Naive thymus-derived CD8-positive, alpha-beta T cell (primary cell): ENCODE results near the gene C10orf71. TPM values are rescaled to one million over a fixed set of nuclear protein-coding genes. Genes with fewer than 3 reads are reported as not detected.

Experiments
- ATAC-seq, 2 donors: fragments of 150-1000 bp; cut with Tn5 transposase in 1 of 2; sonication (Bioruptor Pico), chemical (Tn5 transposase) in 1 of 2; 1 replicate in 1 of 2; 2 replicates in 1 of 2; pipeline ENCODE4 v1.10.0; 2021; ENCODE audit warnings: mild to moderate bottlenecking in 2 of 2, moderate library complexity in 2 of 2
- POLR2A ChIA-PET: fragments of 350-600 bp; sonication (Branson Sonifier 250); formaldehyde crosslinking; loops from one replicate; lab custom pipeline; 2021; ENCODE audit warnings: antibody characterized with exemption; lab: Charles Lee
- DNase-seq, 10 donors: peaks; one replicate each; pipeline versions ENCODE4 v3.0.0 to v3.0.0-alpha.2; 2020 to 2022
- H3K27ac Mint-ChIP-seq, 10 donors: one replicate each; pipeline ENCODE4 v1.8.0; 2020 to 2022; ENCODE audit warnings: mild to moderate bottlenecking in 10 of 10, mixed read lengths in 10 of 10, moderate library complexity in 4 of 10, inconsistent platforms in 1 of 10
- H3K27me3 Mint-ChIP-seq, 5 donors: one replicate each; pipeline ENCODE4 v1.8.0; 2021 to 2022; ENCODE audit warnings: mixed read lengths in 5 of 5
- H3K36me3 Mint-ChIP-seq, 3 donors: one replicate each; pipeline ENCODE4 v1.8.0; 2020 to 2022; ENCODE audit warnings: mixed read lengths in 3 of 3, mild to moderate bottlenecking in 2 of 3, inconsistent platforms in 1 of 3
- H3K4me1 Mint-ChIP-seq, 4 donors: one replicate each; pipeline ENCODE4 v1.8.0; 2021 to 2022; ENCODE audit warnings: mixed read lengths in 4 of 4
- H3K4me3 Mint-ChIP-seq, 10 donors: one replicate each; pipeline ENCODE4 v1.8.0; 2020 to 2022; ENCODE audit warnings: mild to moderate bottlenecking in 10 of 10, mixed read lengths in 10 of 10, moderate library complexity in 6 of 10, inconsistent platforms in 1 of 10
- H3K9me3 Mint-ChIP-seq, 9 donors: one replicate each; pipeline ENCODE4 v1.8.0; 2020 to 2022; ENCODE audit warnings: mixed read lengths in 9 of 9, mild to moderate bottlenecking in 3 of 9, inconsistent platforms in 1 of 9, moderate library complexity in 1 of 9
- polyA plus RNA-seq, 3 donors: library from polyadenylated mRNA; unstranded; fragments of 300-500 nt; fragmentation: Illumina TruSeq; gene quantifications; one replicate each; pipeline ENCODE4 v1.2.3, GENCODE V29; 2021
- total RNA-seq, 8 experiments: library from RNA in 2 of 8; stranded (reverse) in 2 of 8; gene quantifications; one replicate each; pipeline ENCODE4 v1.2.3 and lab custom pipeline; 2021 to 2026

Gene C10orf71
- total and polyA plus RNA-seq, 5 experiments from 2014 or later = not detected

DNA sequence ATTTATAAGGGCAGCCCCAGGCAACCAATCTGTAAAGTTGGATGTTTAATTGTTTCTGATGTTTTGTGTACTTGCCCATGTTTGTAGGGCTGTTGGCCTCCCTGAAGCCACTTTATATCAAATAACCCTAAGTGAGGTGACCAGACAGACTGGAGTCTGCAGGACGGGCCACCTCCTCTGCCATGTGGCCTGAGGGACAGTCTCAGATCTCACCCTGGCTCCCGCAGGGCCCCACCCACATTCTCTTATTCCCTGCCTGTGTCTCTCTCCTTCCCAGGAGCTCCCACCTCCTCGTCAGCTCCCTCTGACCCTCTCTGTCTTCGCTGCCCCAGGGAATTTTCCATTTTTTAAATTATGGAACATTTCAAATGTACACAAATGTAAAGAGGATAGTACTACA, 9.5 kb upstream of the C10orf71 start:
- H3K4me3 Mint-ChIP-seq = no peak overlapping the region
- peaks cover 0 to 3% (median 1%) of the 10 kb centered on the region in 4 donors for H3K4me1 Mint-ChIP-seq
- H3K27me3 Mint-ChIP-seq = peaks cover 0 to 4% (median 3%) of the 10 kb centered on the region in 5 donors
- H3K27ac Mint-ChIP-seq = no peak overlapping the region
- DNase-seq = no peak
- H3K36me3 Mint-ChIP-seq = no peaks in the 10 kb centered on the region
- ATAC-seq = no peak
- H3K9me3 Mint-ChIP-seq = no peaks in the 10 kb centered on the region
- POLR2A ChIA-PET = no interaction called here

DNA sequence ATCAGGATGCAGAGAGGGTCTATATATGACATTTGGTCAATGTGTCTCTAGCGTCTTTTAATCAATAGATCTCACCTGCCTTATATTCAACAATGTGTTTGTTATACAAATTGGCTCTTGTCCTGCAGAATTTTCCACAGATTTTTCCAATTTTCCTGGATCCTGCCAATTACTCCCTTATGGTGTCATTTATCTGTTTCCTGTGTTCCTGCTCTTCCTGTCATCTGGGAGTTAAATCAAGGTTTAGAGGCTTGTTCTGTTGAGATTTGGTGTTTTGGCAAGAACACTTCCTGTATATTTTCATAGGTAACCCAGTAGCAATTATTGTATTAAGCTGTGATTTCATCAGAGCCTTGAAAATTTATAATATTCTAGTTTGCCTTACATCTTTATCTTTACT, 8.8 kb upstream of the C10orf71 start:
- POLR2A ChIA-PET = no interaction called here
- ATAC-seq (no peak), DNase-seq (no peak)
- no peak overlapping the region for H3K27ac Mint-ChIP-seq
- H3K4me1 Mint-ChIP-seq = peaks cover 0 to 2% (median 0%) of the 10 kb centered on the region in 4 donors
- no peaks in the 10 kb centered on the region for H3K36me3 Mint-ChIP-seq
- no peaks in the 10 kb centered on the region for H3K9me3 Mint-ChIP-seq
- H3K27me3 Mint-ChIP-seq = peaks cover 0 to 4% (median 3%) of the 10 kb centered on the region in 5 donors
- H3K4me3 Mint-ChIP-seq = no peak overlapping the region

DNA sequence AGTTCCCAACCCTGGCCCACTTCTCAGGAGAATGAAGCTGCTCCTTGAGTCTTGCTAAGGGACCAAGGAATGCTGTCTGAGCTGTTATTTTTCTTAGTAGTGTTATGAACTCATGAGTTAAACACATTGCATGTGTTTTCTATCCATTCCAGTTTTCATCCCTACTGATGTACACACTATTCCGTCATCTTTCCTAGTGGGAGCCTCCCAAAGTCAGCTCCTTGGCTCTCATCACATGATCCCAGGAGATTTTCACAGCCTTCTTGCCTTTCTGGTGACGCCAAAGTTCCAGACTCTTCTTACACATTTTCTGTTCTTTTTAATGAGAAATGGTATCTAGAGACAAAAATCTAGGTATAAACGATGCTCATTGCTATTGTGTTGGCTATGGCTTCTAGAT, 8.4 kb upstream of the C10orf71 start:
- no peaks in the 10 kb centered on the region for H3K36me3 Mint-ChIP-seq
- POLR2A ChIA-PET = no interaction called here
- no peak overlapping the region for H3K27ac Mint-ChIP-seq

DNA sequence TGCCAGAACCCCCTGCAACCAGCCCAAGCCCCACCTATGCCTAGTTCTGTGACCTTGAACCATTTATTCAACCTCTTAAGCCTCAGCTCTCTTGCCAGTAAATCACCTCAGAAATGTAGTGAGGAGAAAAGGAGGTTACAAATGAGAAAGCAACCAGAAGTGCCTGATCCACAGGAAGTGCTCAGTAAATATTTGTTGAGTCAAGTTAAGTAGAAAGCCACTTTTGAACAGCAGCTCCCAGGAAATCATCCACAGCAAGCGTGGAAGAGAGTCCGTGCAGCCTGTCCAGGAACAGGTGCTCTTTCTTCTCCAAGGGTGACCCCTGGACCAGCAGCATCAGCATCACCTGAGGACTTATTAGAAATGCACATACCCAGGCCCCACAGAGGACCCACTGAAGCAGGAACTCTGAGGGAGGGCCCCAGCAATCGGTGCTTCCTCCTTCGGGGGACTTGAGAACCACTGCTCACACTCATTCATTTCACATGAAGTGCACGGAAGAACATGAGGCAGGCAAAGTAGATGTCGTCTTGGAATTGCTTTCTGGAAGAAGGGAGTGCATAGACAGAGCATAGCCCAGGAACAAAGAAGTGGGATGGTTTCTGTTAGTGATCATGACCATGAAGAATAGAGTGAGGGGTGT, 6.3 kb upstream of the C10orf71 start:
- ATAC-seq = no peak
- no peaks in the 10 kb centered on the region for H3K9me3 Mint-ChIP-seq
- no peaks in the 10 kb centered on the region for H3K36me3 Mint-ChIP-seq
- no peak for DNase-seq
- peaks cover 0 to 4% (median 3%) of the 10 kb centered on the region in 5 donors for H3K27me3 Mint-ChIP-seq
- H3K27ac Mint-ChIP-seq = no peak overlapping the region
- peaks cover 0 to 3% (median 0%) of the 10 kb centered on the region in 4 donors for H3K4me1 Mint-ChIP-seq
- POLR2A ChIA-PET = no interaction called here
- no peak overlapping the region for H3K4me3 Mint-ChIP-seq

More for the DNA sequence above, 8.4 kb upstream of the C10orf71 start:
- ATAC-seq (no peak), DNase-seq (no peak)
- no peak overlapping the region for H3K4me3 Mint-ChIP-seq
- peaks cover 0 to 4% (median 3%) of the 10 kb centered on the region in 5 donors for H3K27me3 Mint-ChIP-seq
- H3K4me1 Mint-ChIP-seq = peaks cover 0 to 3% (median 0%) of the 10 kb centered on the region in 4 donors
- no peaks in the 10 kb centered on the region for H3K9me3 Mint-ChIP-seq

- no peak for DNase-seq
- POLR2A ChIA-PET = no interaction called here
- Mint-ChIP-seq H3K36me3 (no peaks in the 10 kb centered on the region), H3K27ac (no peak overlapping the region), H3K27me3 (peaks cover 0 to 4% (median 3%) of the 10 kb centered on the region in 5 donors), H3K4me3 (no peak overlapping the region), H3K4me1 (peaks cover 0 to 3% (median 1%) of the 10 kb centered on the region in 4 donors), H3K9me3 (no peaks in the 10 kb centered on the region)
- ATAC-seq = no peak
These were observed 5.8 kb upstream of the C10orf71 start for GRCh38 chr10:49293208-49293603.

DNA sequence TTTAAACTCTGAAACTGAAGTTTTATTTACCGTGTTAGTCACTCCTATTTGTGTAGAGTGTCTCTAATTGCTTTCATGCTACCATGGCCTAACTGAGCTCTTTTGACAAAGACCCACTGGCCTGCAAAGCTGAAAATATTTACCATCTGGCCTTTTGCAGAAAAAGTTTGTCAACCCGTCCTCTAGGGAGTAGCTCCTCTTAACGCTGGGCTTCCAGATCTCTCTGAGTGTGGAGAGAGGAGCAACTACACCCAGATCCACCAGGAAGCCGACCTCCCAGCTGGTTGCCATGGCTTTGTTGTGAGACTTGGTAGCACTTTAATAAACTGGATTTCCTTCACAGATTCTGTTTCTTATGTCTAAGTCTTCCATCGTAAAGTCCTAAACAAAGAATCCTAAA, 4.2 kb upstream of the C10orf71 start:
- POLR2A ChIA-PET = no interaction called here
- no peak for DNase-seq
- no peak overlapping the region for H3K27ac Mint-ChIP-seq
- H3K27me3 Mint-ChIP-seq = peaks cover 0 to 4% (median 3%) of the 10 kb centered on the region in 5 donors
- H3K4me1 Mint-ChIP-seq = peaks cover 0 to 11% (median 1%) of the 10 kb centered on the region in 4 donors
- H3K36me3 Mint-ChIP-seq = no peaks in the 10 kb centered on the region
- no peaks in the 10 kb centered on the region for H3K9me3 Mint-ChIP-seq
- ATAC-seq = no peak
- no peak overlapping the region for H3K4me3 Mint-ChIP-seq

DNA sequence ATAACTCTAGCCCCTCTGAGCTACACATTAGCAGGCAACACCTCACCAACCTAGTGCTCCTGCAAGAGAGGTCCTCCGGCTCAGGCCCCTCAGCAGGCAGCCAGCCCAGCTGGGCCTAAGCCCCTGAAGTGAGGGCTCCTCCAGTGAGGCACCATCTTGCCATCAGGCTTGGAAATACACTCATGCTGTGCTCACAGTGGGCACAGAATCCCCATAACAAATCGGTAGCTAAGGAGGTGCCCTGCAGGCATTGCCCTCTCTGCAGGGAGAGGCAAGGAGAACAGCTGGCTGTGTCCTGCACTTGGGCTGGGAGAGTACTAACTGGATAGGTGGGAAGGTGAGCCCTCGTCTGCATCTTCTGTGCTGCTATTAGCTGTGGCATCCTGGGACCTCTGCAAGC, 3.7 kb upstream of the C10orf71 start:
- Mint-ChIP-seq H3K36me3 (no peaks in the 10 kb centered on the region), H3K27ac (no peak overlapping the region)

DNA sequence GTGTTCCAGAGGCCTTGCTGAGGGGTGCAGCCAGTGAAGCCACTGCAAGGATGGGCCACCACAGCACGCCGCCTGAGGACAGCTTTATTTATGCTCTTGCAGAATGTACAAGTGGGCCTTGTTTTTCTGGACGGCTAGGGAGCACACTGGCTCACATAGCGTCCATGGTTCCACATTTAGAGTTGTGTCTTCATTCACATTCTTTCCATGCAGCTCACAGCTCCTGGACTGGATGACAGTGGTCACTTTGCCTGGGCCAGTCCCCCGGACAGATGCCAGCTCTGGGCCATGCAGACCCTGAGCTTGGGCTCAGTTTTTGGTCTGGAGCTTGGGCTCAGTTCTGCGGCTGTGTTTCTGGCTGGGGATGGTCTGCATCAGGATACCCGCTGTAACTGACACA, 2.6 kb upstream of the C10orf71 start:
- Mint-ChIP-seq H3K4me1 (peaks cover 0 to 16% (median 1%) of the 10 kb centered on the region in 4 donors), H3K36me3 (no peaks in the 10 kb centered on the region), H3K4me3 (no peak overlapping the region), H3K27ac (no peak overlapping the region), H3K9me3 (no peaks in the 10 kb centered on the region), H3K27me3 (peaks cover 0 to 4% (median 3%) of the 10 kb centered on the region in 5 donors)
- no peak for DNase-seq
- ATAC-seq = no peak
- POLR2A ChIA-PET = no interaction called here

More for the DNA sequence above, 3.7 kb upstream of the C10orf71 start:
- no peak overlapping the region for H3K4me3 Mint-ChIP-seq
- ATAC-seq (no peak), DNase-seq (no peak)
- POLR2A ChIA-PET = interaction anchor here (0.6 kb wide), 1 partner anchor 30 kb away, joined by 3 read pairs; no protein-coding TSS in a partner anchor
- H3K9me3 Mint-ChIP-seq = no peaks in the 10 kb centered on the region
- H3K4me1 Mint-ChIP-seq = peaks cover 0 to 16% (median 1%) of the 10 kb centered on the region in 4 donors
- peaks cover 0 to 4% (median 3%) of the 10 kb centered on the region in 5 donors for H3K27me3 Mint-ChIP-seq

- H3K4me1 Mint-ChIP-seq = peaks cover 0 to 16% (median 1%) of the 10 kb centered on the region in 4 donors
- ATAC-seq (no peak), DNase-seq (no peak)
- no peaks in the 10 kb centered on the region for H3K9me3 Mint-ChIP-seq
- no peaks in the 10 kb centered on the region for H3K36me3 Mint-ChIP-seq
- POLR2A ChIA-PET = no interaction called here
- H3K27me3 Mint-ChIP-seq = peaks cover 0 to 3% (median 2%) of the 10 kb centered on the region in 5 donors
- H3K27ac Mint-ChIP-seq = no peak overlapping the region
- no peak overlapping the region for H3K4me3 Mint-ChIP-seq
These were observed 2.1 kb upstream of the C10orf71 start for GRCh38 chr10:49296836-49297235.

- H3K4me1 Mint-ChIP-seq = peaks cover 0 to 16% (median 1%) of the 10 kb centered on the region in 4 donors
- POLR2A ChIA-PET = no interaction called here
- H3K27me3 Mint-ChIP-seq = no peaks in the 10 kb centered on the region
- H3K27ac Mint-ChIP-seq = no peak overlapping the region
- ATAC-seq = no peak
- H3K9me3 Mint-ChIP-seq = no peaks in the 10 kb centered on the region
- no peaks in the 10 kb centered on the region for H3K36me3 Mint-ChIP-seq
- H3K4me3 Mint-ChIP-seq = no peak overlapping the region
- DNase-seq = no peak
These were observed 926 bp upstream of the C10orf71 start for GRCh38 chr10:49297818-49298670.

DNA sequence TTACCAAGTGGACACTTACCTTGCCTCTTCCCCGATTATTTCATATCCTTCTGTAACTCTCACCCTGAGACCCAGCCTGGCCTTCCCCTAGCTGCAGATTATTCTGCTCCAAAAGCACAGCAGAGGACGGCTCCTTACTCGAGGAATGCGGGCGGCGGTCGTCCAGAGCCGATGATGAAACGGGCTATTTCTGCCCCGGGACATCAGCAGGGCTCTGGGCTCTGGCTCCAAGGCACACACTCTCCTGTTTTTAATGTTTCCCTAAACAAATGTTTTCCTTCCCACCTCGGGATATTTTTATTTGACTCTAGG, 343 bp upstream of the C10orf71 start:
- Mint-ChIP-seq H3K36me3 (no peaks in the 10 kb centered on the region), H3K27me3 (no peaks in the 10 kb centered on the region), H3K4me1 (peaks cover 0 to 16% (median 1%) of the 10 kb centered on the region in 4 donors), H3K4me3 (no peak overlapping the region), H3K9me3 (no peaks in the 10 kb centered on the region), H3K27ac (no peak overlapping the region)
- no peak for ATAC-seq
- POLR2A ChIA-PET = no interaction called here
- no peak for DNase-seq

DNA sequence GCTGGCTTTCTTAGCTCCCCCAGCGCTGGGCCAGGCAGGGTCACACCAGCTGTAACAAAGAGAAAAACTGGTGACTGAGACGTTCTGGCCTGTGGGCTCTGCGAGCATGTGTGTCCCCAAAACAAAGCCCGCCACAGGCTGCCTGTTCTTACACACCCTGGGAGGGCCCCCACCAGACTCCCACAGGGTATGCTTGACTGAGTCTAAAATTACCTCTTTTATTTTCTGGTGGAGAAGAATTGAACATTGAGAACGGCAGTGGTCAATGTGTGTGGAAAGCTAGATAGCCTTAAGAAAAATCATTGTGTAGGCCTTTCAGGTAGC, 808 bp downstream of the C10orf71 start:
- H3K4me1 Mint-ChIP-seq = peaks cover 0 to 16% (median 1%) of the 10 kb centered on the region in 4 donors
- no peak overlapping the region for H3K4me3 Mint-ChIP-seq
- POLR2A ChIA-PET = no interaction called here
- H3K27me3 Mint-ChIP-seq = no peaks in the 10 kb centered on the region
- no peak for ATAC-seq
- H3K27ac Mint-ChIP-seq = no peak overlapping the region
- H3K9me3 Mint-ChIP-seq = no peaks in the 10 kb centered on the region
- no peaks in the 10 kb centered on the region for H3K36me3 Mint-ChIP-seq
- no peak for DNase-seq

DNA sequence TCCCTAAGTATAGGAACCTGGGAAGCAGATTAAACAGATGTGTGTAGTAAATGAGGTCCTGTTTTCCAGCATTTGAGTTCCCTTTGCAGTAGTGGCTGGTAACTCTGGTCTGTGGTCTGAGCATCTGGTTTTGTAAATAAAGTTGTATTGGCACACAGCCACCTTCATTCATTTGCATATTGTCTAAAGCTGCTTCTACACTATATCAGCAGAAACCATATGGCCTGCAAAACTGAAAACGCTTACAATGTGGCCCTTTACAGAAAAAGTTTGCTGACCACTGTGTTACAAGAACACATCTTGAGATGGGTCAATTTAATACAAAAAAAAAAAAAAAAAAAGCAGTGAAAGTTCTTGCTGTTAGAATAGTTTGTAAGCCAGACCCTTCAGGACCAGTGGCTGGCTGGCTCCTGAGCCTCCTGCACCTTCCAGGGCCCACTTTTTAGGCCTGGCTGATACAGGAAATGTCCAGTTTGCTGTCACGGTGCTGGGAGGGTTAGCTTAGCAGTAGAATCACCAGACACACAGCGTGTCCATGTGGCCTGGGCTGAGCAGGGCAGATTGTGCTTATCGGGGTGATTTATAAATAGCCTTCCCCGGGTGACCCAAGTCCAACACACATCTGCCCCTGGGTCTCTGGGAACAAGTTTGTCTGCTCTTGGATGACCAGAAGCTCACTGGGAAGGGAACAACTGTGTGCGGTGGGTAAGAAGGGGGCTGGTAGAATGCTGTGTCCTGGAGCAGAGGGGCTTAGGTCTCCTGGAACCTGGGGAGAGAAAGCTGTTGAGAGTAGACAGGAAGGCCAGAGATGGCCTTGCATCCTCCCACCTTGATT, 1.4 kb downstream of the C10orf71 start:
- no peaks in the 10 kb centered on the region for H3K27me3 Mint-ChIP-seq
- POLR2A ChIA-PET = no interaction called here
- ATAC-seq = no peak

More for the DNA sequence above, 1.4 kb downstream of the C10orf71 start:
- Mint-ChIP-seq H3K4me1 (peaks cover 0 to 16% (median under 1%) of the 10 kb centered on the region in 4 donors), H3K9me3 (no peaks in the 10 kb centered on the region), H3K36me3 (no peaks in the 10 kb centered on the region), H3K27ac (no peak overlapping the region), H3K4me3 (no peak overlapping the region)
- DNase-seq = no peak
